Thoracic aorta (tissue), 2 donors: ENCODE measurements around the gene HELT. TPM values are rescaled to one million over a fixed set of nuclear protein-coding genes. Genes with fewer than 3 reads are reported as not detected.

Experiments used
- ATAC-seq: fragments of 150-250 bp; one replicate; pipeline ENCODE4 v1.8.0; 2017; ENCODE audit warnings: low read depth; ENCODE audit not compliant: insufficient number of reproducible peaks, low FRiP score
- DNase-seq: peaks from one replicate; pipeline ENCODE4 v3.0.0-alpha.2; 2020; ENCODE audit warnings: low spot score
- H3K27ac ChIP-seq, 2 donors: fragments of 200-600 bp; sonication (generic); 1 replicate in 1 of 2; 2 replicates in 1 of 2; pipeline ENCODE4 v1.5.1; 2016; ENCODE audit warnings: mild to moderate bottlenecking in 2 of 2, moderate library complexity in 2 of 2
- H3K27me3 ChIP-seq: fragments of 200-600 bp; sonication (generic); replicated peaks from 2 replicates; pipeline ENCODE4 v1.6.0; 2016; ENCODE audit warnings: mild to moderate bottlenecking; ENCODE audit not compliant: insufficient read depth
- H3K36me3 ChIP-seq: fragments of 200-600 bp; sonication (generic); one replicate; pipeline ENCODE4 v1.5.1; 2016
- H3K4me1 ChIP-seq, 2 donors: fragments of 200-600 bp; sonication (generic); 1 replicate in 1 of 2; 2 replicates in 1 of 2; pipeline versions ENCODE4 v1.5.1 to v1.6.0; 2016; ENCODE audit warnings: low read depth in 2 of 2, mild to moderate bottlenecking in 1 of 2; ENCODE audit not compliant: control insufficient read depth in 1 of 2
- H3K4me3 ChIP-seq: fragments of 200-600 bp; sonication (generic); 2 replicates; pipeline ENCODE4 v1.5.1; 2016; ENCODE audit warnings: mild to moderate bottlenecking
- H3K9me3 ChIP-seq: fragments of 200-600 bp; sonication (generic); 2 replicates; pipeline ENCODE4 v1.5.1; 2016
- total RNA-seq, 2 donors: library from RNA; depleted of rRNA; stranded (reverse); fragments of >200 nt; gene quantifications; one replicate each; pipeline versions ENCODE4 v1.1.0 to v1.2.3, GENCODE V29; 2016
- TF ChIP-seq, protein P1 (sequence below): fragments of 200-600 bp; sonication (generic); IDR thresholded peaks from one replicate; pipeline ENCODE4 v1.5.1; 2019; ENCODE audit warnings: antibody characterized with exemption

The HELT gene
- total RNA-seq, 2 donors from 2014 or later, result not detected

DNA sequence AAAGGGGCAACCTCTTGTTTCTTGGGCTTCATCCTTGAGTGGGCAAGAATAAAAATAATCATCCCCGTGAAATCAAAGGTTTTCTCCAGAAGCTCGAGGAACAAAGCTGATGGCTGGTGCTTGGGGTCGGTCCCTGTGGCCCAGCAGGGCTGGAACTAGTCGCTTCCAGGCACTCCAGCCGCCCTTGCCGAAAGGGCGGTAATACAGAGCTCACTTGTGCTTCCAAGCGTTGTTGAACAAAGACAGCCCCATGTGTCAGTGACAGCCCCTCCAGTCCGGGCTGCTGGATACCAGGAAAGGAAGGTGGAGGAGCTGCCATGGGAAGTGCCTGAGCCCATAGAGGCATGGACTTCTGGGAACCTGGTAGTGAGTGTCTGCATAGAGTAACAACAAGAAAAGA lies 5.2 kb downstream of the HELT start:
- Histone ChIP-seq H3K27me3 (peaks cover 15% of the 10 kb centered on the region), H3K4me1 (peaks cover 7 to 31% of the 10 kb centered on the region in 2 donors)

DNA sequence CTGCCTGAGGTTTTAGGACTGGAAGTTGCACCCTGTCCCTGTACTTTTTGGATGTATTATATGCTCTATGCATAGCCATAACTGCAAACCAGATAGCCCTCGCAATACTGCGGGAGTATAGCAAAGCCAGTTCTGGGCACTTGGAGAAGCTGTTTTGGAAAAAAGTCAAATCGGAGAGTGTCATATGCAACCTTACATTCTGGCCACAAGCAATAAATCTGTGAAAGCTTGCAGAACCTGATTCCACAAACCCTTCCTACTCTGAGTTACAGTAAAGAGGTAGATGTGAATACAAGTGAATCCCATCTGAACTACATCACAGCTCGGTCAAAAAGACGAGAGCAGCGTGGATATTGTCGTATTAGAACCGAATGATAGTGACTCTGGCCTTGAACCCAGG lies 10.3 kb downstream of the HELT start:
- TF ChIP-seq, protein P1, sequence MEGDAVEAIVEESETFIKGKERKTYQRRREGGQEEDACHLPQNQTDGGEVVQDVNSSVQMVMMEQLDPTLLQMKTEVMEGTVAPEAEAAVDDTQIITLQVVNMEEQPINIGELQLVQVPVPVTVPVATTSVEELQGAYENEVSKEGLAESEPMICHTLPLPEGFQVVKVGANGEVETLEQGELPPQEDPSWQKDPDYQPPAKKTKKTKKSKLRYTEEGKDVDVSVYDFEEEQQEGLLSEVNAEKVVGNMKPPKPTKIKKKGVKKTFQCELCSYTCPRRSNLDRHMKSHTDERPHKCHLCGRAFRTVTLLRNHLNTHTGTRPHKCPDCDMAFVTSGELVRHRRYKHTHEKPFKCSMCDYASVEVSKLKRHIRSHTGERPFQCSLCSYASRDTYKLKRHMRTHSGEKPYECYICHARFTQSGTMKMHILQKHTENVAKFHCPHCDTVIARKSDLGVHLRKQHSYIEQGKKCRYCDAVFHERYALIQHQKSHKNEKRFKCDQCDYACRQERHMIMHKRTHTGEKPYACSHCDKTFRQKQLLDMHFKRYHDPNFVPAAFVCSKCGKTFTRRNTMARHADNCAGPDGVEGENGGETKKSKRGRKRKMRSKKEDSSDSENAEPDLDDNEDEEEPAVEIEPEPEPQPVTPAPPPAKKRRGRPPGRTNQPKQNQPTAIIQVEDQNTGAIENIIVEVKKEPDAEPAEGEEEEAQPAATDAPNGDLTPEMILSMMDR, result no peak
- no peak for ATAC-seq

More for the DNA sequence above, 5.2 kb downstream of the HELT start:
- H3K4me3 ChIP-seq, result no peak overlapping the region
- TF ChIP-seq, protein P1, result no peak
- ATAC-seq (no peak), DNase-seq (no peak)
- H3K36me3 ChIP-seq, result no peaks in the 10 kb centered on the region
- H3K27ac ChIP-seq, result no peak overlapping the region
- H3K9me3 ChIP-seq, result no peaks in the 10 kb centered on the region

DNA sequence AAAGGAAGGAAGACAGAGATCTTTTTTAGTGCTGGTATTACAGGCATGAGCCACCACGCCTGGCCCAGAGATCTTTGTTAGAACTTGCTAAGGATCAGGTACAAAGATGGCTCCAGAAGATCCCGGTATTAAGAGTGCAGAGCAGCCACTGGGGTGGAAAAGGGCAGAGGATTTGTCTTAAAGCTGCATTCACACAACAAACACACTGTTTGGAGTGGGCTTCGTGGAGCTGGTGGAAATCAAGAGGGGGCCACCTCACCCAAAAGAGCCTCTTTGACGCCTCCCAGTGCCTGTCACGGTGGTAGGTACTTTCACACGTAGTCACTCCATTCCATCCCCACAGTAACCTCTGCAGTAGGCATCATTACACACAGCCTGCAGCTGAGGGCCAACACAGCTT lies 13.3 kb downstream of the HELT start:
- H3K36me3 ChIP-seq, result no peaks in the 10 kb centered on the region
- H3K4me1 ChIP-seq, result no peaks in the 10 kb centered on the region
- H3K4me3 ChIP-seq, result no peak overlapping the region
- no peak for DNase-seq
- no peaks in the 10 kb centered on the region for H3K9me3 ChIP-seq
- no peaks in the 10 kb centered on the region for H3K27me3 ChIP-seq
- H3K27ac ChIP-seq, result no peak overlapping the region
- TF ChIP-seq, protein P1, result no peak
- ATAC-seq, result no peak

More for the DNA sequence above, 10.3 kb downstream of the HELT start:
- Histone ChIP-seq H3K27ac (no peak overlapping the region), H3K4me3 (no peak overlapping the region), H3K36me3 (no peaks in the 10 kb centered on the region), H3K9me3 (no peaks in the 10 kb centered on the region), H3K27me3 (no peaks in the 10 kb centered on the region), H3K4me1 (no peaks in the 10 kb centered on the region)
- no peak for DNase-seq

DNA sequence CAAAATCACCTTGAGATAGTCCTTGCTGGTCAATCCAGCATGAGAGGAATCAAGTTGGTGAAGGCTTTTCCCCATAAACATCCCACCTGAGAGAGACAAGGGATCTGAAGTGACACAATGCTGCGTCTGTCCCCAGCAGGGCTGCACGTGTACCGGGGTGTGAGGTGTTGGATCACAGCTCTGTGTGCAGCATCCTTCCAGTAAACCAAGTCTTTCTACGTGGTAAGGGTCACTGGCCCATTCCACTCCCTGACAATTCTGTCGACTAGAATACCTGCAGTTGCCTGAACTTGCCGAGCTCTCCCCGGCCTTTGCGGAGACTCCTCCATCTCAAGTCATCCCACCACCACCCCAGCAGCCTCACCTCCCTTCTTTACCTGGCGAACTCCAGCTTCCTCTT lies 14.8 kb downstream of the HELT start:
- TF ChIP-seq, protein P1, result no peak
- ATAC-seq (no peak), DNase-seq (no peak)
- H3K4me1 ChIP-seq, result no peaks in the 10 kb centered on the region
- H3K36me3 ChIP-seq, result no peaks in the 10 kb centered on the region
- no peaks in the 10 kb centered on the region for H3K27me3 ChIP-seq
- no peak overlapping the region for H3K4me3 ChIP-seq
- H3K27ac ChIP-seq, result no peak overlapping the region
- no peaks in the 10 kb centered on the region for H3K9me3 ChIP-seq

DNA sequence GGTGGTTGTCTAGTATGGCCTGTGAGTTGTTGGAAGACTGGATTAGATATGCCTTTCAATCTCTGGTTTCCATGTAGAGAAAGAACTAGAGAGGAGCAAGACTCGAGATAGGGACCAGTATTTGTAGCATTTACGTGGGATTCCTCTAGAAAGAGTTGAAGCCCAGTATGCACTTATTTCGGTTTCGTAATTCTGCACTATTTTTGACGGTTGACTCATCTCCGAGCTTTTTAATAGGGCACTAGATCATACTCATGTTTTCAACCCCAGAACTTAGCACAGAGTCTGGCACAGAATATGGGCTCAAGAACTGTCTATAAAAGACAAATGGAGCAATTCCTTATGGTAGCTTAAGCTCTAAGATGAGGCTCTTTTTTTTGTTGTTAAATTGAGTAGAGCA lies 15.7 kb downstream of the HELT start:
- Histone ChIP-seq H3K4me1 (no peaks in the 10 kb centered on the region), H3K27me3 (no peaks in the 10 kb centered on the region), H3K9me3 (no peaks in the 10 kb centered on the region), H3K36me3 (no peaks in the 10 kb centered on the region), H3K27ac (no peak overlapping the region), H3K4me3 (no peak overlapping the region)
- no peak for DNase-seq
- no peak for ATAC-seq
- TF ChIP-seq, protein P1, result no peak
